Transverse colon (tissue), 4 donors: ENCODE measurements around the gene COQ5. TPM values are rescaled to one million over a fixed set of nuclear protein-coding genes. Genes with fewer than 3 reads are reported as not detected.

Source experiments
- DNase-seq: peaks from one replicate; pipeline ENCODE4 v3.0.0-alpha.2; 2019
- H3K27ac ChIP-seq, 4 donors: fragments of 200-600 bp; sonication (generic); 2 replicates each; pipeline ENCODE4 v1.5.1; 2016 to 2018; ENCODE audit warnings: inconsistent platforms in 4 of 4
- H3K27me3 ChIP-seq: fragments of 200-600 bp; sonication (generic); 2 replicates; pipeline ENCODE4 v1.5.1; 2017; ENCODE audit warnings: inconsistent platforms
- H3K36me3 ChIP-seq, 4 donors: fragments of 200-600 bp; sonication (generic); 2 replicates each; pipeline ENCODE4 v1.5.1; 2017 to 2019; ENCODE audit warnings: inconsistent platforms in 4 of 4
- H3K4me1 ChIP-seq, 4 donors: fragments of 200-600 bp; sonication (generic); 2 replicates each; pipeline ENCODE4 v1.5.1; 2017 to 2020; ENCODE audit warnings: inconsistent platforms in 4 of 4
- H3K4me3 ChIP-seq, 4 donors: fragments of 200-600 bp; sonication (generic); 1 replicate in 1 of 4; 2 replicates in 3 of 4; pipeline versions ENCODE4 v1.5.1 to v1.6.1; 2017 to 2019; ENCODE audit warnings: inconsistent platforms in 4 of 4
- H3K9me3 ChIP-seq, 2 donors: fragments of 200-600 bp; sonication (generic); 2 replicates each; pipeline ENCODE4 v1.5.1; 2017 to 2019; ENCODE audit warnings: inconsistent platforms in 2 of 2
- CTCF ChIP-seq, 5 experiments: fragments of 200-600 bp in 3 of 5; fragments of 450-650 bp in 2 of 5; sonication (generic) in 3 of 5; IDR thresholded peaks; 1 replicate in 2 of 5; 2 replicates in 3 of 5; pipeline ENCODE4 v1.5.1; 2016 to 2017; ENCODE audit warnings: antibody characterized with exemption in 5 of 5, inconsistent platforms in 3 of 5, mild to moderate bottlenecking in 2 of 5, moderate library complexity in 1 of 5
- EP300 ChIP-seq: sonication (generic); formaldehyde crosslinking; IDR thresholded peaks from one replicate; pipeline ENCODE4 v1.6.1; 2017; ENCODE audit warnings: antibody characterized with exemption, low read depth
- POLR2A ChIP-seq: fragments of 450-650 bp; IDR thresholded peaks from one replicate; pipeline ENCODE4 v1.6.1; 2016; ENCODE audit warnings: antibody characterized with exemption, mild to moderate bottlenecking, moderate library complexity
- POLR2AphosphoS5 ChIP-seq, 3 donors: sonication (generic); formaldehyde crosslinking; IDR thresholded peaks; one replicate each; pipeline ENCODE4 v1.6.1; 2016; ENCODE audit warnings: antibody characterized with exemption in 3 of 3
- WGBS, 2 donors: methylation state at CpG; one replicate each; pipeline ENCODE4 v1.1.5; 2018; ENCODE audit warnings: low coverage in 1 of 2; 5-methylcytosine and 5-hydroxymethylcytosine counted together
- in situ Hi-C, 4 donors: fragments of 200-750 bp; cut with MboI; loops; one replicate each; pipeline versions ENCODE4 v1.15.0 to v1.15.1; 2017; ENCODE audit warnings: low sequenced_read_pairs in 3 of 4, low pct_ligation_motif_present in 1 of 4, low pct_unique_long_range_greater_than_20kb in 1 of 4
- intact Hi-C: fragments of 100-400 bp; cut with DNase I; formaldehyde crosslinking; loops from one replicate; pipeline ENCODE4 v1.15.1; 2023; ENCODE audit warnings: low total_unique reads
- total RNA-seq, 4 donors: library from RNA; depleted of rRNA; stranded (reverse); fragments of >200 nt; gene quantifications; one replicate each; pipeline ENCODE4 v1.1.0, GENCODE V29; 2016

Gene COQ5
- total RNA-seq, 4 donors from 2014 or later = 20.9 to 34.9 (median 31.9) TPM

DNA sequence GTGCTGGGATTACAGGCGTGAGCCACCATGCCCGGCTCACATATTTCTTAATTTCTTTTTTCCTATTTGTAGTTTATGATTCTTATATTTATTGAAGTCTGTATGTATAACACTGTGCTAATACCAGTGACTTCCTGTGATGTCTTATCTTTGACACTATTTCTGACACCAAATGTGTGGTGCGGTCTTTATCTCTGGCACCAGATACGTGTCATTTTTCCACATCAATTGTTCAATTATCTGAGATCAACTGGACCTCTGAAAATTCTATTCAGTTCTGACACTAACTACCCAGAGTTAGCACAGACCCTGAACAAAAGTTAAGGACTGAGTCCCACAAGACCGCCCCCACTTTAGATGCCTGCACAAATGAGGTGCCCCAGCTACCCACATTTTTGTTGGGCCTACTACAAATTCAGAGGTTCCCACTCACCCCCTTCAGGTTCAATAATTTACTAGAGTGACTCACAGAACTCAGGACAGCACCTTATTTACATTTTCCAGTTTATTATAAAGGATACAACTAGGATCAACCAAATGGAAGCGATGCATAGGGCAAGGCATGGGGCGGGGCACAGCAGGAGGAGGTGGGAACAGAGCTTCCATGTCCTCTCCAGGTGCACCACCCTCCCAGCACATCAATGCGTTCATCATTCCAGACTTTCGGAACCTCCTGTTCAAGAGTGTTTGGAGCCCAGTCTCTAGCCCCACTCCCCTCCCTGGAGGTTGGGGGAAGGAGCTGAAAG, 47.8 kb downstream of the COQ5 start:
- H3K27me3 ChIP-seq = no peaks in the 10 kb centered on the region
- 94% methylated on average over 8 to 9 of the region's 9 CpGs for WGBS, 2 donors
- TF ChIP-seq CTCF (IDR thresholded peaks at IDR 0.05) = no peak
- no peak for TF ChIP-seq POLR2A
- no peak for TF ChIP-seq POLR2AphosphoS5 (IDR thresholded peaks at IDR 0.05)
- no peak for TF ChIP-seq EP300
- no peaks in the 10 kb centered on the region for H3K36me3 ChIP-seq
- no peak overlapping the region for H3K27ac ChIP-seq
- no peaks in the 10 kb centered on the region for H3K9me3 ChIP-seq
- in situ Hi-C loops = no loop called here
- H3K4me3 ChIP-seq = no peak overlapping the region
- peaks cover 0 to 5% (median 2%) of the 10 kb centered on the region in 4 donors for H3K4me1 ChIP-seq
- no peak for DNase-seq
- intact Hi-C loops = no loop called here

DNA sequence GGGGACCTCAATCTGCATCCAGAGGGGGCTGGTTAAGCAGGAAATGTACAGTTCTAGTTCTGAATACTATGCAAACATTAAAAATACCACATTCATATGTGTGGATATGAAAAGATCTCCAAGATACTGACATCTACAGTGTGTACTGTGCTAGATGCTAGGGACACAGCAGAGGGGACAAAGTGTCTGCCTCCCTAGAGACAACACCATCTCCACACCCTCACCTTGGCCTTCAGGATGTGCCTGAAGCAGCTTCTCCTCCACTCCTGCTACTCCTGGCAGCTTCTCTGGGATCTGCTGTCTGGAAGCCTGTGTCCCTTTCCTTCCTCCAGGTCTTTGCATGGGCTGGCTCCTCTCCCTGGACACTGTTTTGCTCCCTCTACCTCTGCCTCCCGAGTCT, 48.7 kb downstream of the COQ5 start:
- Histone ChIP-seq H3K27ac (no peak overlapping the region), H3K9me3 (no peaks in the 10 kb centered on the region)
- WGBS, 2 donors = 87% methylated on average over 1 of the region's 1 CpG; no CpG with 5 or more reads in 1 of the 2 donors

DNA sequence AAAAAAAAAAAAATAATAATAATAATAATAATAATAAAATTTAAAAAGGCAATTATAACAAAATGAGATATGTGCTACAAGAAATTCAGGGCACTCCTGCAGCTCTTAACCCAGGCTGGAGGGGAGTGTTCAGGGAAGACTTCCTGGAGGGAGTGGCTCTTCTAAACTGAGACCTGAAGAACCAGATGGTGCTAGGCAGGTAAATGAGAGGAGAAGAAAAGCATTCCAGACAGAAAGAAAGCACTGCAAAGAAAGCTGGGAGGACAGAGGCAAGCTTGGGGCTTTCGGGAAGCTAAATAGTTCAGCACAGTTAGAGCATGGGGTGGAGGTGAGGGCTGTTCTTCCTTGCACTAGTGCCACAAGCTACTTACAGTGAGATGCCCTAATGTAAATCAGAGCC, 49.5 kb downstream of the COQ5 start:
- no peak for DNase-seq
- in situ Hi-C loops (no loop called here), intact Hi-C loops (no loop called here)
- Histone ChIP-seq H3K27ac (no peak overlapping the region), H3K4me1 (peaks cover 0 to 9% (median 3%) of the 10 kb centered on the region in 4 donors), H3K36me3 (no peaks in the 10 kb centered on the region), H3K9me3 (no peaks in the 10 kb centered on the region), H3K4me3 (no peak overlapping the region), H3K27me3 (no peaks in the 10 kb centered on the region)
- 80 to 84% methylated on average over 1 of the region's 1 CpG for WGBS, 2 donors
- no peak for TF ChIP-seq EP300
- TF ChIP-seq CTCF (IDR thresholded peaks at IDR 0.05) = no peak
- TF ChIP-seq POLR2AphosphoS5 (IDR thresholded peaks at IDR 0.05) = no peak
- TF ChIP-seq POLR2A = no peak

More for the DNA sequence above, 48.7 kb downstream of the COQ5 start:
- Histone ChIP-seq H3K36me3 (no peaks in the 10 kb centered on the region), H3K27me3 (no peaks in the 10 kb centered on the region), H3K4me1 (peaks cover 0 to 5% (median 2%) of the 10 kb centered on the region in 4 donors), H3K4me3 (no peak overlapping the region)
- TF ChIP-seq CTCF (IDR thresholded peaks at IDR 0.05) (no peak), POLR2AphosphoS5 (IDR thresholded peaks at IDR 0.05) (no peak), POLR2A (no peak), EP300 (no peak)
- no peak for DNase-seq
- in situ Hi-C loops (no loop called here), intact Hi-C loops (no loop called here)

- H3K27me3 ChIP-seq = no peaks in the 10 kb centered on the region
- intact Hi-C loops (no loop called here), in situ Hi-C loops (no loop called here)
- DNase-seq = no peak
- no peaks in the 10 kb centered on the region for H3K36me3 ChIP-seq
- no peak overlapping the region for H3K27ac ChIP-seq
- no peaks in the 10 kb centered on the region for H3K9me3 ChIP-seq
- 97 to 100% methylated on average over 1 of the region's 1 CpG for WGBS, 2 donors
- H3K4me1 ChIP-seq = peaks cover 0 to 13% (median 8%) of the 10 kb centered on the region in 4 donors
- TF ChIP-seq POLR2A = no peak
- TF ChIP-seq POLR2AphosphoS5 (IDR thresholded peaks at IDR 0.05) = no peak
- no peak for TF ChIP-seq CTCF (IDR thresholded peaks at IDR 0.05)
- H3K4me3 ChIP-seq = no peak overlapping the region
Measured at GRCh38 chr12:120475643-120476042, 53.3 kb downstream of the COQ5 start.
